Activated T-helper 1 cell treated with anti-CD3 and anti-CD28 coated beads, Interleukin-2, amount 50 U/mL, for 16 hours (primary cell): Measurements from ENCODE around the gene CADM4.
A peak's percentile ranks its signal among the peaks of the same experiment; 100 is the strongest.
"Not testable (repeated sequence)": the region's sequence is repeated elsewhere in the genome, so short reads cannot be mapped to it uniquely, and the experiment has no call there.

Experiments
- DNase-seq, 2 donors: peaks; one replicate each; pipeline ENCODE4 v3.0.0-alpha.2; 2020; ENCODE audit warnings: low read depth in 1 of 2, low spot score in 1 of 2

CADM4 gene

GRCh38 chr19:43639519-43640423 lies at the start of gene CADM4:
Gene CADM4, minus strand, starts transcription at chr19:43639850. Its CDS starts 60 bp downstream, at chr19:43639790.
- DNase-seq, result peak; percentile 23 to 43

GRCh38 chr19:43688059-43688701 lies 48.5 kb upstream of the CADM4 start:
- DNase-seq, result no peak

- no peak for DNase-seq
Measured at GRCh38 chr19:43687660-43687997, 48.0 kb upstream of the CADM4 start.

GRCh38 chr19:43684326-43684725 lies 44.7 kb upstream of the CADM4 start:
- DNase-seq, result no peak

- no peak for DNase-seq
Measured at GRCh38 chr19:43683905-43684304, 44.3 kb upstream of the CADM4 start.

- no peak for DNase-seq
Measured at GRCh38 chr19:43682824-43683661, 43.4 kb upstream of the CADM4 start.

GRCh38 chr19:43682269-43682668 lies 42.6 kb upstream of the CADM4 start:
- not testable (repeated sequence) for DNase-seq

GRCh38 chr19:43681821-43682220 lies 42.2 kb upstream of the CADM4 start:
- DNase-seq, result no peak

GRCh38 chr19:43678512-43679261 lies 39.0 kb upstream of the CADM4 start:
- no peak for DNase-seq

GRCh38 chr19:43675906-43676305 lies 36.3 kb upstream of the CADM4 start:
- no peak for DNase-seq

- no peak for DNase-seq
Measured at GRCh38 chr19:43675269-43675879, 35.7 kb upstream of the CADM4 start.

GRCh38 chr19:43674596-43674995 lies 34.9 kb upstream of the CADM4 start:
- DNase-seq, result no peak

GRCh38 chr19:43674183-43674582 lies 34.5 kb upstream of the CADM4 start:
- no peak for DNase-seq

- no peak for DNase-seq
Measured at GRCh38 chr19:43673637-43674036, 34.0 kb upstream of the CADM4 start.

GRCh38 chr19:43672061-43672679 lies 32.5 kb upstream of the CADM4 start:
- DNase-seq, result no peak

GRCh38 chr19:43668406-43669109 lies 28.9 kb upstream of the CADM4 start:
- peak; percentile 85 to 89 for DNase-seq

GRCh38 chr19:43667876-43668405 lies 28.3 kb upstream of the CADM4 start:
- no peak for DNase-seq

- no peak for DNase-seq
Measured at GRCh38 chr19:43667126-43667875, 27.7 kb upstream of the CADM4 start.
